ENCODE measurements around the gene DLEU7. TPM values are rescaled to one million over a fixed set of nuclear protein-coding genes. Genes with fewer than 3 reads are reported as not detected.

The DLEU7 gene
- total RNA-seq, 1 donor: not detected

- H3K27ac ChIP-seq (ENCODE audit: low read depth, low read length): no peak overlapping the region
- H3K79me2 ChIP-seq (ENCODE audit: insufficient read depth, low read length): no peaks in the 10 kb centered on the region
- H3K4me1 ChIP-seq (ENCODE audit: insufficient read depth, low read length): no peaks in the 10 kb centered on the region
- H3K27me3 ChIP-seq (ENCODE audit: insufficient read depth, low read length): peaks cover 4% of the 10 kb centered on the region
- H3K9me3 ChIP-seq (ENCODE audit: low read depth, low read length): no peaks in the 10 kb centered on the region
- TF ChIP-seq CTCF (IDR thresholded peaks at IDR 0.05; ENCODE audit: extremely low read depth, low read depth, low read length): no peak
- H2AFZ ChIP-seq (ENCODE audit: low read length): no peak overlapping the region
- no peaks in the 10 kb centered on the region for H3K36me3 ChIP-seq (ENCODE audit: insufficient read depth, low read length)
- H3K4me2 ChIP-seq (ENCODE audit: insufficient read depth, low read length): no peak overlapping the region
- no peak overlapping the region for H3K4me3 ChIP-seq (ENCODE audit: insufficient read depth, low read length)
- H4K20me1 ChIP-seq (ENCODE audit: insufficient read depth, low read length): no peaks in the 10 kb centered on the region
- DNase-seq (ENCODE audit: insufficient read length, low spot score, missing footprints): no peak
These were observed 12.0 kb downstream of the DLEU7 start for GRCh38 chr13:50831512-50831911.

- no peak for DNase-seq (ENCODE audit: insufficient read length, low spot score, missing footprints)
- no peaks in the 10 kb centered on the region for H3K4me1 ChIP-seq (ENCODE audit: insufficient read depth, low read length)
- TF ChIP-seq CTCF (IDR thresholded peaks at IDR 0.05; ENCODE audit: extremely low read depth, low read depth, low read length): no peak
These were observed 13.6 kb downstream of the DLEU7 start for GRCh38 chr13:50829896-50830295.

GRCh38 chr13:50829226-50829625 lies 14.3 kb downstream of the DLEU7 start:
- no peaks in the 10 kb centered on the region for H3K4me1 ChIP-seq (ENCODE audit: insufficient read depth, low read length)
- no peaks in the 10 kb centered on the region for H4K20me1 ChIP-seq (ENCODE audit: insufficient read depth, low read length)
- H3K36me3 ChIP-seq (ENCODE audit: insufficient read depth, low read length): no peaks in the 10 kb centered on the region
- no peak overlapping the region for H2AFZ ChIP-seq (ENCODE audit: low read length)
- H3K9me3 ChIP-seq (ENCODE audit: low read depth, low read length): no peaks in the 10 kb centered on the region
- H3K79me2 ChIP-seq (ENCODE audit: insufficient read depth, low read length): no peaks in the 10 kb centered on the region
- no peak overlapping the region for H3K27ac ChIP-seq (ENCODE audit: low read depth, low read length)
- DNase-seq (ENCODE audit: insufficient read length, low spot score, missing footprints): no peak
- TF ChIP-seq CTCF (IDR thresholded peaks at IDR 0.05; ENCODE audit: extremely low read depth, low read depth, low read length): no peak
- no peak overlapping the region for H3K4me2 ChIP-seq (ENCODE audit: insufficient read depth, low read length)
- H3K27me3 ChIP-seq (ENCODE audit: insufficient read depth, low read length): peaks cover 4% of the 10 kb centered on the region
- H3K4me3 ChIP-seq (ENCODE audit: insufficient read depth, low read length): no peak overlapping the region

More at GRCh38 chr13:50829896-50830295, 13.6 kb downstream of the DLEU7 start:
- Histone ChIP-seq H3K4me3 (ENCODE audit: insufficient read depth, low read length) (no peak overlapping the region), H3K27ac (ENCODE audit: low read depth, low read length) (no peak overlapping the region), H3K4me2 (ENCODE audit: insufficient read depth, low read length) (no peak overlapping the region), H2AFZ (ENCODE audit: low read length) (no peak overlapping the region), H3K9me3 (ENCODE audit: low read depth, low read length) (no peaks in the 10 kb centered on the region), H3K36me3 (ENCODE audit: insufficient read depth, low read length) (no peaks in the 10 kb centered on the region), H4K20me1 (ENCODE audit: insufficient read depth, low read length) (no peaks in the 10 kb centered on the region), H3K27me3 (ENCODE audit: insufficient read depth, low read length) (peaks cover 4% of the 10 kb centered on the region), H3K79me2 (ENCODE audit: insufficient read depth, low read length) (no peaks in the 10 kb centered on the region)

GRCh38 chr13:50826035-50826434 lies 17.5 kb downstream of the DLEU7 start:
- H3K4me3 ChIP-seq (ENCODE audit: insufficient read depth, low read length): no peak overlapping the region
- H3K4me1 ChIP-seq (ENCODE audit: insufficient read depth, low read length): no peaks in the 10 kb centered on the region
- no peak for TF ChIP-seq CTCF (IDR thresholded peaks at IDR 0.05; ENCODE audit: extremely low read depth, low read depth, low read length)
- H3K9me3 ChIP-seq (ENCODE audit: low read depth, low read length): no peaks in the 10 kb centered on the region
- H2AFZ ChIP-seq (ENCODE audit: low read length): no peak overlapping the region
- H4K20me1 ChIP-seq (ENCODE audit: insufficient read depth, low read length): no peaks in the 10 kb centered on the region
- no peak overlapping the region for H3K27ac ChIP-seq (ENCODE audit: low read depth, low read length)
- peaks cover 4% of the 10 kb centered on the region for H3K27me3 ChIP-seq (ENCODE audit: insufficient read depth, low read length)
- H3K36me3 ChIP-seq (ENCODE audit: insufficient read depth, low read length): no peaks in the 10 kb centered on the region
- no peak overlapping the region for H3K4me2 ChIP-seq (ENCODE audit: insufficient read depth, low read length)
- H3K79me2 ChIP-seq (ENCODE audit: insufficient read depth, low read length): no peaks in the 10 kb centered on the region
- DNase-seq (ENCODE audit: insufficient read length, low spot score, missing footprints): no peak

Data from osteoblast (primary cell).